ENCODE results near the gene CAMK1D.

CAMK1D gene

DNA sequence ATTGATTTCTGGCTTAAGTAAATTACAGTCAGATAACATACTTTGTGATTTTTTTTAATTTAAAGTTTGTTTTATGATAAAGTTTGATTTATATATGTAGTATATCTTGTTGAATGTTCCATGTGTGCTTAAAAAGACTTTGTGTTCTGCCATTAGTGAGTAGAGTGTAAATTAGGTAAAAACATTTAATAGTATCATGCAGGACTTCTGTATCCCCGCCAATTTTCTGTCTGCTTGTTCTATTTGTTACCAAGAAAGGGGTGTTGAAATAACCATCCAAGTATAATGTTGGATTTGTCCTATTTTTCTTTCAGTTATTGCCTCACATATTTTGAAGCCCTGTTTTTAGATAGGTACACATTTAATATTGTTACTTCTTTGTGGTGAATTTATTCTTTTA, 172.1 kb downstream of the CAMK1D start:
- Histone ChIP-seq H3K27ac (ENCODE audit: low read length) (no peak overlapping the region), H3F3A (ENCODE audit: insufficient read depth, low read length) (no peaks in the 10 kb centered on the region), H3K4me3 (ENCODE audit: low read length) (no peak overlapping the region), H3K27me3 (replicated peaks; ENCODE audit: insufficient read depth, low read length) (no peaks in the 10 kb centered on the region), H3K4me1 (ENCODE audit: low read length) (no peaks in the 10 kb centered on the region), H3K9me3 (replicated peaks; ENCODE audit: insufficient read depth, low read length) (no peaks in the 10 kb centered on the region), H3K9me2 (replicated peaks; ENCODE audit: insufficient read depth, low read length) (no peaks in the 10 kb centered on the region), H3K4me2 (ENCODE audit: low read depth, low read length) (no peak overlapping the region), H4K20me1 (ENCODE audit: insufficient read depth, low read length) (no peaks in the 10 kb centered on the region), H3K9ac (ENCODE audit: low read length) (no peak overlapping the region), H2AFZ (ENCODE audit: low read length) (no peak overlapping the region), H3K36me3 (replicated peaks; ENCODE audit: insufficient read depth, low read length) (no peaks in the 10 kb centered on the region), H3K79me2 (ENCODE audit: low read length) (peaks cover 21% of the 10 kb centered on the region)
- TF ChIP-seq EZH2 (optimal IDR thresholded peaks at IDR 0.05; ENCODE audit: low read depth, low read length) = no peak
- TF ChIP-seq, protein P1, sequence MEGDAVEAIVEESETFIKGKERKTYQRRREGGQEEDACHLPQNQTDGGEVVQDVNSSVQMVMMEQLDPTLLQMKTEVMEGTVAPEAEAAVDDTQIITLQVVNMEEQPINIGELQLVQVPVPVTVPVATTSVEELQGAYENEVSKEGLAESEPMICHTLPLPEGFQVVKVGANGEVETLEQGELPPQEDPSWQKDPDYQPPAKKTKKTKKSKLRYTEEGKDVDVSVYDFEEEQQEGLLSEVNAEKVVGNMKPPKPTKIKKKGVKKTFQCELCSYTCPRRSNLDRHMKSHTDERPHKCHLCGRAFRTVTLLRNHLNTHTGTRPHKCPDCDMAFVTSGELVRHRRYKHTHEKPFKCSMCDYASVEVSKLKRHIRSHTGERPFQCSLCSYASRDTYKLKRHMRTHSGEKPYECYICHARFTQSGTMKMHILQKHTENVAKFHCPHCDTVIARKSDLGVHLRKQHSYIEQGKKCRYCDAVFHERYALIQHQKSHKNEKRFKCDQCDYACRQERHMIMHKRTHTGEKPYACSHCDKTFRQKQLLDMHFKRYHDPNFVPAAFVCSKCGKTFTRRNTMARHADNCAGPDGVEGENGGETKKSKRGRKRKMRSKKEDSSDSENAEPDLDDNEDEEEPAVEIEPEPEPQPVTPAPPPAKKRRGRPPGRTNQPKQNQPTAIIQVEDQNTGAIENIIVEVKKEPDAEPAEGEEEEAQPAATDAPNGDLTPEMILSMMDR (IDR thresholded peaks at IDR 0.05; ENCODE audit: low read length) = no peak
- TF ChIP-seq EZH2phosphoT487 (IDR thresholded peaks at IDR 0.05; ENCODE audit: low read length) = no peak
- DNase-seq = no peak

DNA sequence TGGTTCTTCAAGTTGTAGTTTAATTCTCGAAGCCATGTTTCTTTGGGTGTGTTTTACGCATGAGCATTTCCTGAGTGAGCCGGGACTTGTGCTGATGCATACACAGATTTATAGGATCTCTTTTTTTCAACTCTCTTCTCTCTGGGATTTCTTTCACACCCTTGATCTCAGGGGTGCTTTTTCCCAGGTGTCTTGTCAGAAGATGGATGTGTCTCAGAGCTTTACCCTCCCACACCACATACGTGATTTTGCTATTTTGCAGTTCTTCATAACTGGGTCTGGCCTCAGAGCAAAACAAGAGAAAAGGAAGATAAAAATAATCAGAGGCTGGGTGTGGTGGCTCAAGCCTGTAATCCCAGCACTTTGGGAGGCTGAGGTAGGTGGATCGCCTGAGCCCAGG, 177.0 kb downstream of the CAMK1D start:
- Histone ChIP-seq H3F3A (ENCODE audit: insufficient read depth, low read length) (no peaks in the 10 kb centered on the region), H3K9me2 (replicated peaks; ENCODE audit: insufficient read depth, low read length) (no peaks in the 10 kb centered on the region), H4K20me1 (ENCODE audit: insufficient read depth, low read length) (no peaks in the 10 kb centered on the region), H3K4me2 (ENCODE audit: low read depth, low read length) (no peak overlapping the region), H3K27ac (ENCODE audit: low read length) (no peak overlapping the region), H3K36me3 (replicated peaks; ENCODE audit: insufficient read depth, low read length) (no peaks in the 10 kb centered on the region), H3K9ac (ENCODE audit: low read length) (no peak overlapping the region), H2AFZ (ENCODE audit: low read length) (no peak overlapping the region), H3K9me3 (replicated peaks; ENCODE audit: insufficient read depth, low read length) (no peaks in the 10 kb centered on the region), H3K4me1 (ENCODE audit: low read length) (no peaks in the 10 kb centered on the region), H3K27me3 (replicated peaks; ENCODE audit: insufficient read depth, low read length) (no peaks in the 10 kb centered on the region), H3K4me3 (ENCODE audit: low read length) (no peak overlapping the region), H3K79me2 (ENCODE audit: low read length) (peaks cover 22% of the 10 kb centered on the region)
- no peak for TF ChIP-seq EZH2phosphoT487 (IDR thresholded peaks at IDR 0.05; ENCODE audit: low read length)
- TF ChIP-seq, protein P1 (IDR thresholded peaks at IDR 0.05; ENCODE audit: low read length) = no peak
- no peak for TF ChIP-seq EZH2 (optimal IDR thresholded peaks at IDR 0.05; ENCODE audit: low read depth, low read length)
- DNase-seq = no peak

GRCh38 chr10:12529976-12530375, 180.6 kb downstream of the CAMK1D start:
- Histone ChIP-seq H3K36me3 (replicated peaks; ENCODE audit: insufficient read depth, low read length) (no peaks in the 10 kb centered on the region), H2AFZ (ENCODE audit: low read length) (no peak overlapping the region), H3F3A (ENCODE audit: insufficient read depth, low read length) (no peaks in the 10 kb centered on the region), H3K9me3 (replicated peaks; ENCODE audit: insufficient read depth, low read length) (no peaks in the 10 kb centered on the region), H3K9me2 (replicated peaks; ENCODE audit: insufficient read depth, low read length) (no peaks in the 10 kb centered on the region), H4K20me1 (ENCODE audit: insufficient read depth, low read length) (no peaks in the 10 kb centered on the region), H3K9ac (ENCODE audit: low read length) (no peak overlapping the region), H3K27ac (ENCODE audit: low read length) (no peak overlapping the region), H3K4me1 (ENCODE audit: low read length) (no peaks in the 10 kb centered on the region), H3K79me2 (ENCODE audit: low read length) (peaks cover 23% of the 10 kb centered on the region), H3K4me2 (ENCODE audit: low read depth, low read length) (no peak overlapping the region), H3K4me3 (ENCODE audit: low read length) (no peak overlapping the region), H3K27me3 (replicated peaks; ENCODE audit: insufficient read depth, low read length) (no peaks in the 10 kb centered on the region)
- no peak for DNase-seq
- TF ChIP-seq EZH2 (optimal IDR thresholded peaks at IDR 0.05; ENCODE audit: low read depth, low read length) (no peak), EZH2phosphoT487 (IDR thresholded peaks at IDR 0.05; ENCODE audit: low read length) (no peak)
- TF ChIP-seq, protein P1 (IDR thresholded peaks at IDR 0.05; ENCODE audit: low read length) = no peak
